Uterus (tissue), 2 donors: ENCODE measurements around the gene ZG16.

Experiments
- POLR2A ChIP-seq, 2 donors: fragments of 450-650 bp; IDR thresholded peaks; one replicate each; pipeline ENCODE4 v1.6.1; 2016; ENCODE audit warnings: antibody characterized with exemption in 2 of 2, mild to moderate bottlenecking in 1 of 2, moderate library complexity in 1 of 2
- TF ChIP-seq, protein P1 (sequence below), 4 experiments: fragments of 200-600 bp in 2 of 4; fragments of 450-650 bp in 2 of 4; sonication (generic) in 2 of 4; IDR thresholded peaks; one replicate each; pipeline ENCODE4 v1.5.1; 2016 to 2019; ENCODE audit warnings: antibody characterized with exemption in 4 of 4, mild to moderate bottlenecking in 2 of 4, moderate library complexity in 1 of 4

DNA sequence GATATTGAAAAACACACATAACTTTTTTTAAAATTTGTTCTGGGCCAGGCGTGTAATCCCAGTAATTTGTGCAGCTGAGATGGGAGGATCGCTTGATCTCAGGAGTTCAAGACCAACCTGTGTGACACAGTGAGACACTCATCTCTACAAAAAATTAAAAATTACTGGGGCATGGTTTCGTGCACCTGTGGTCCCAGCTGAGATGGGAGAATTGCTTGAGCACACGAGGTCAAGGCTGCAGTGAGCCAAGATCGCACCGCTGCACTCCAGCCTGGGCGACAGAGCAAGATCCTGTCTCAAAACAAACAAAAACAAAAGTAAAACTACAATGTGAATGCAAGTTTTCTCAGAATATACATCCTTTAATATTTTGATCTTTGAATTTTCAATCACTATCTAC, 47.4 kb upstream of the ZG16 start:
- no peak for TF ChIP-seq POLR2A (IDR thresholded peaks at IDR 0.05)
- TF ChIP-seq, protein P1, sequence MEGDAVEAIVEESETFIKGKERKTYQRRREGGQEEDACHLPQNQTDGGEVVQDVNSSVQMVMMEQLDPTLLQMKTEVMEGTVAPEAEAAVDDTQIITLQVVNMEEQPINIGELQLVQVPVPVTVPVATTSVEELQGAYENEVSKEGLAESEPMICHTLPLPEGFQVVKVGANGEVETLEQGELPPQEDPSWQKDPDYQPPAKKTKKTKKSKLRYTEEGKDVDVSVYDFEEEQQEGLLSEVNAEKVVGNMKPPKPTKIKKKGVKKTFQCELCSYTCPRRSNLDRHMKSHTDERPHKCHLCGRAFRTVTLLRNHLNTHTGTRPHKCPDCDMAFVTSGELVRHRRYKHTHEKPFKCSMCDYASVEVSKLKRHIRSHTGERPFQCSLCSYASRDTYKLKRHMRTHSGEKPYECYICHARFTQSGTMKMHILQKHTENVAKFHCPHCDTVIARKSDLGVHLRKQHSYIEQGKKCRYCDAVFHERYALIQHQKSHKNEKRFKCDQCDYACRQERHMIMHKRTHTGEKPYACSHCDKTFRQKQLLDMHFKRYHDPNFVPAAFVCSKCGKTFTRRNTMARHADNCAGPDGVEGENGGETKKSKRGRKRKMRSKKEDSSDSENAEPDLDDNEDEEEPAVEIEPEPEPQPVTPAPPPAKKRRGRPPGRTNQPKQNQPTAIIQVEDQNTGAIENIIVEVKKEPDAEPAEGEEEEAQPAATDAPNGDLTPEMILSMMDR (IDR thresholded peaks at IDR 0.05) = no peak
